Aorta (tissue), 5 donors: ENCODE results near the gene STRN4. TPM values are rescaled to one million over a fixed set of nuclear protein-coding genes. Genes with fewer than 3 reads are reported as not detected.

Experiments
- ATAC-seq: fragments of 200-7000 bp; cut with Tn5 transposase; one replicate; pipeline ENCODE4 v1.9.1; 2022; ENCODE audit warnings: moderate library complexity; ENCODE audit not compliant: low FRiP score
- DNase-seq, 2 donors: peaks; one replicate each; pipeline ENCODE4 v3.0.0-alpha.2; 2020
- H3K27ac ChIP-seq, 2 donors: one replicate each; pipeline ENCODE4 v1.5.1; 2013; ENCODE audit warnings: low read length in 2 of 2, mild to moderate bottlenecking in 2 of 2, moderate library complexity in 2 of 2, control low read depth in 1 of 2, inconsistent platforms in 1 of 2, low read depth in 1 of 2
- H3K27me3 ChIP-seq, 2 donors: one replicate each; pipeline ENCODE4 v1.6.1; 2013; ENCODE audit warnings: control low read depth in 1 of 2, low read length in 1 of 2, mild to moderate bottlenecking in 1 of 2, moderate library complexity in 1 of 2; ENCODE audit not compliant: insufficient read depth in 2 of 2, control insufficient read depth in 1 of 2
- H3K36me3 ChIP-seq, 2 donors: one replicate each; pipeline ENCODE4 v1.6.1; 2013; ENCODE audit warnings: control low read depth in 1 of 2, low read length in 1 of 2, mild to moderate bottlenecking in 1 of 2; ENCODE audit not compliant: insufficient read depth in 2 of 2, control insufficient read depth in 1 of 2
- H3K4me1 ChIP-seq, 2 donors: one replicate each; pipeline ENCODE4 v1.6.1; 2013; ENCODE audit warnings: low read length in 2 of 2, control low read depth in 1 of 2, mild to moderate bottlenecking in 1 of 2, moderate library complexity in 1 of 2; ENCODE audit not compliant: insufficient read depth in 2 of 2, control insufficient read depth in 1 of 2
- H3K4me3 ChIP-seq, 2 donors: one replicate each; pipeline ENCODE4 v1.5.1; 2013; ENCODE audit warnings: low read length in 2 of 2, control low read depth in 1 of 2, mild to moderate bottlenecking in 1 of 2
- H3K9me3 ChIP-seq: one replicate; pipeline ENCODE4 v1.6.1; 2013; ENCODE audit warnings: mild to moderate bottlenecking, low read length; ENCODE audit not compliant: control insufficient read depth
- WGBS, 2 donors: extraction: QIAGEN DNeasy Blood & Tissue Kit; methylation state at CpG; one replicate each; pipeline ENCODE4 v1.1.7; 2013; 5-methylcytosine and 5-hydroxymethylcytosine counted together
- intact Hi-C, 2 donors: fragments of 100-400 bp; cut with DNase I; formaldehyde crosslinking; loops; one replicate each; pipeline versions ENCODE4 v1.14.2 to v1.15.0; 2022
- polyA plus RNA-seq, 2 donors: library from polyadenylated mRNA; stranded (reverse); fragments of 200-250 nt; gene quantifications; one replicate each; pipeline ENCODE4 v1.2.3, GENCODE V29; 2013
- total RNA-seq, 2 donors: library from RNA; stranded (reverse); fragmentation: NEBNext Ultra II Directional; extraction: Animal tissue kit (Norgen Biotek cat#: 25700); gene quantifications; one replicate each; pipeline ENCODE4 v1.2.1, GENCODE V29; 2021
- donor health status: healthy with polysubstance abuse.
- donor health status: Bipolar disorder and iron deficiency.
- donor health status: DM: no; HTN: no; CAD: no.
- donor health status: DM: no; HTN: no; CAD: no.
- donor health status: DM: yes; HTN: yes; CAD: no.

The STRN4 gene
- total and polyA plus RNA-seq, 4 donors, result 26.8 to 69.8 (median 54.5) TPM

- intact Hi-C loops, result no loop called here
- 78 to 80% methylated on average over 10 of the region's 10 CpGs for WGBS, 2 donors
- Histone ChIP-seq H3K9me3 (no peaks in the 10 kb centered on the region), H3K27ac (no peak overlapping the region), H3K27me3 (no peaks in the 10 kb centered on the region), H3K4me1 (no peaks in the 10 kb centered on the region), H3K36me3 (peaks cover 0 to 11% of the 10 kb centered on the region in 2 donors), H3K4me3 (no peak overlapping the region)
- DNase-seq, result no peak
- ATAC-seq, result no peak
These were observed 19.7 kb downstream of the STRN4 start for GRCh38 chr19:46726551-46726950.

GRCh38 chr19:46725859-46726393 is 20.3 kb downstream of the STRN4 start:
- H3K4me1 ChIP-seq, result no peaks in the 10 kb centered on the region
- 76 to 78% methylated on average over 9 of the region's 9 CpGs for WGBS, 2 donors
- intact Hi-C loops, result no loop called here
- DNase-seq (no peak), ATAC-seq (no peak)
- no peaks in the 10 kb centered on the region for H3K27me3 ChIP-seq
- peaks cover 0 to 11% of the 10 kb centered on the region in 2 donors for H3K36me3 ChIP-seq
- H3K27ac ChIP-seq, result no peak overlapping the region
- no peak overlapping the region for H3K4me3 ChIP-seq
- H3K9me3 ChIP-seq, result no peaks in the 10 kb centered on the region

GRCh38 chr19:46725036-46725820 is 21.0 kb downstream of the STRN4 start:
- H3K9me3 ChIP-seq, result no peaks in the 10 kb centered on the region
- H3K4me1 ChIP-seq, result no peaks in the 10 kb centered on the region
- H3K36me3 ChIP-seq, result peaks cover 0 to 6% of the 10 kb centered on the region in 2 donors
- H3K27ac ChIP-seq, result no peak overlapping the region
- 86 to 89% methylated on average over 26 of the region's 26 CpGs for WGBS, 2 donors
- DNase-seq (no peak), ATAC-seq (no peak)
- H3K27me3 ChIP-seq, result no peaks in the 10 kb centered on the region
- no peak overlapping the region for H3K4me3 ChIP-seq
- intact Hi-C loops, result no loop called here

- peaks cover 0 to 4% of the 10 kb centered on the region in 2 donors for H3K36me3 ChIP-seq
- intact Hi-C loops, result no loop called here
- no peak overlapping the region for H3K27ac ChIP-seq
- 81 to 82% methylated on average over 20 of the region's 20 CpGs for WGBS, 2 donors
- ATAC-seq, result no peak
- no peaks in the 10 kb centered on the region for H3K9me3 ChIP-seq
- peak in 1 of 2 donors; percentile 34 for DNase-seq
- H3K4me1 ChIP-seq, result no peaks in the 10 kb centered on the region
- no peak overlapping the region for H3K4me3 ChIP-seq
- no peaks in the 10 kb centered on the region for H3K27me3 ChIP-seq
These were observed 21.8 kb downstream of the STRN4 start for GRCh38 chr19:46724468-46724867.

- Histone ChIP-seq H3K27me3 (no peaks in the 10 kb centered on the region), H3K4me1 (no peaks in the 10 kb centered on the region), H3K36me3 (peaks cover 0 to 4% of the 10 kb centered on the region in 2 donors), H3K27ac (no peak overlapping the region), H3K9me3 (no peaks in the 10 kb centered on the region), H3K4me3 (no peak overlapping the region)
- DNase-seq (no peak), ATAC-seq (no peak)
- 92 to 96% methylated on average over 6 of the region's 6 CpGs for WGBS, 2 donors
- intact Hi-C loops, result no loop called here
These were observed 22.8 kb downstream of the STRN4 start for GRCh38 chr19:46723471-46723870.

- Histone ChIP-seq H3K4me3 (no peak overlapping the region), H3K27me3 (no peaks in the 10 kb centered on the region), H3K9me3 (no peaks in the 10 kb centered on the region), H3K27ac (no peak overlapping the region), H3K4me1 (no peaks in the 10 kb centered on the region), H3K36me3 (peaks cover 0 to 4% of the 10 kb centered on the region in 2 donors)
- intact Hi-C loops, result no loop called here
- no peak for ATAC-seq
- DNase-seq, result peak in 1 of 2 donors; percentile 45
- 90 to 91% methylated on average over 15 to 16 of the region's 16 CpGs for WGBS, 2 donors
These were observed 23.2 kb downstream of the STRN4 start for GRCh38 chr19:46723023-46723461.

GRCh38 chr19:46722421-46723022 is 23.7 kb downstream of the STRN4 start:
- H3K27ac ChIP-seq, result no peak overlapping the region

GRCh38 chr19:46722004-46722380 is 24.3 kb downstream of the STRN4 start:
- Histone ChIP-seq H3K9me3 (no peaks in the 10 kb centered on the region), H3K4me1 (no peaks in the 10 kb centered on the region), H3K36me3 (peaks cover 0 to 4% of the 10 kb centered on the region in 2 donors), H3K27ac (no peak overlapping the region), H3K4me3 (no peak overlapping the region), H3K27me3 (no peaks in the 10 kb centered on the region)
- intact Hi-C loops, result no loop called here
- DNase-seq, result peak in 1 of 2 donors; percentile 37
- ATAC-seq, result no peak
- 85 to 86% methylated on average over 17 of the region's 17 CpGs for WGBS, 2 donors

More at GRCh38 chr19:46722421-46723022, 23.7 kb downstream of the STRN4 start:
- Histone ChIP-seq H3K4me1 (no peaks in the 10 kb centered on the region), H3K27me3 (no peaks in the 10 kb centered on the region), H3K9me3 (no peaks in the 10 kb centered on the region), H3K4me3 (no peak overlapping the region), H3K36me3 (peaks cover 0 to 4% of the 10 kb centered on the region in 2 donors)
- ATAC-seq, result no peak
- 87 to 89% methylated on average over 25 of the region's 25 CpGs for WGBS, 2 donors
- intact Hi-C loops, result no loop called here
- peak in 1 of 2 donors; percentile 37 for DNase-seq
